HCT116 (cell line): ENCODE measurements around the gene DHFR2. TPM values are rescaled to one million over a fixed set of nuclear protein-coding genes. Genes with fewer than 3 reads are reported as not detected.

Source experiments
- ATAC-seq: fragments of 200-7000 bp; cut with Tn5 transposase; 2 replicates; pipeline ENCODE4 v1.9.1; 2020; ENCODE audit warnings: mild to moderate bottlenecking, moderate library complexity
- BruUV-seq: library from RNA; stranded (reverse); fragments of 400-500 nt; replicated peaks from 2 replicates; lab custom pipeline; 2021; lab: Mats Ljungman, UMichigan
- CTCF ChIA-PET: fragments of 300-600 bp; sonication (Branson Sonifier 250); formaldehyde crosslinking; loops from one replicate; lab custom pipeline; 2021; ENCODE audit warnings: antibody characterized with exemption; lab: Charles Lee
- POLR2A ChIA-PET: fragments of 300-600, 350-600 bp; sonication (Branson Sonifier 250); formaldehyde crosslinking; loops from one replicate; lab custom pipeline; 2021; ENCODE audit warnings: antibody characterized with exemption; lab: Charles Lee
- RAD21 ChIA-PET, 2 experiments: fragments of 300-600 bp; sonication (Branson Sonifier 250); formaldehyde crosslinking; loops; one replicate each; lab custom pipeline; 2023; ENCODE audit warnings: low total read pairs in 2 of 2; ENCODE audit not compliant: uncharacterized antibody in 2 of 2, unreplicated experiment in 2 of 2, low non-redundant PET in 1 of 2; lab: Charles Lee
- DNase-seq: peaks from one replicate; pipeline ENCODE4 v3.0.0-alpha.2; 2010; ENCODE audit warnings: low read depth, low spot score
- H2AFZ ChIP-seq: fragments of 200-600 bp; shearing (Covaris generic), sonication (generic); 2 replicates; pipeline ENCODE4 v1.6.1; 2017; ENCODE audit warnings: low read depth, mixed run types, mixed read lengths, antibody characterized with exemption, low read length; ENCODE audit not compliant: poor library complexity, severe bottlenecking
- H3K27ac ChIP-seq: 2 replicates; pipeline ENCODE4 v1.5.1; 2012; ENCODE audit warnings: low read depth, low read length
- H3K27me3 ChIP-seq: fragments of 200-600 bp; sonication (generic); 2 replicates; pipeline ENCODE4 v1.6.1; 2016; ENCODE audit warnings: mixed run types, low read length, mixed read lengths; ENCODE audit not compliant: insufficient read depth
- H3K36me3 ChIP-seq, 2 experiments: fragments of 200-500 bp in 1 of 2; fragments of 200-600 bp in 1 of 2; sonication (Bioruptor generic) in 1 of 2; sonication (generic) in 1 of 2; 2 replicates each; pipeline versions ENCODE4 v1.5.1 to v1.6.1; 2014 to 2016; ENCODE audit warnings: low read length in 2 of 2, inconsistent platforms in 1 of 2, mixed read lengths in 1 of 2, mixed run types in 1 of 2; ENCODE audit not compliant: insufficient read depth in 2 of 2, control insufficient read depth in 1 of 2
- H3K4me1 ChIP-seq, 2 experiments: fragments of 200-600 bp in 1 of 2; sonication (generic) in 1 of 2; 2 replicates each; pipeline versions ENCODE4 v1.5.1 to v1.6.1; 2012 to 2017; ENCODE audit warnings: low read length in 2 of 2, inconsistent platforms in 1 of 2, mild to moderate bottlenecking in 1 of 2, mixed read lengths in 1 of 2, mixed run types in 1 of 2, moderate library complexity in 1 of 2; ENCODE audit not compliant: insufficient read depth in 2 of 2, control insufficient read depth in 1 of 2
- H3K4me2 ChIP-seq: fragments of 200-600 bp; sonication (generic); 2 replicates; pipeline ENCODE4 v1.6.1; 2017; ENCODE audit warnings: mixed run types, low read length, mixed read lengths
- H3K4me3 ChIP-seq, 2 experiments: fragments of 200-600 bp in 1 of 2; sonication (generic) in 1 of 2; replicated peaks in 1 of 2; 2 replicates each; pipeline ENCODE4 v1.5.1; 2011 to 2016; ENCODE audit warnings: low read length in 2 of 2, control low read depth in 1 of 2, low read depth in 1 of 2, mild to moderate bottlenecking in 1 of 2, mixed read lengths in 1 of 2, mixed run types in 1 of 2
- H3K79me2 ChIP-seq: fragments of 200-600 bp; sonication (generic); 2 replicates; pipeline ENCODE4 v1.6.1; 2017; ENCODE audit warnings: mild to moderate bottlenecking, mixed run types, low read length, moderate library complexity, mixed read lengths; ENCODE audit not compliant: insufficient read depth
- H3K9ac ChIP-seq: fragments of 200-600 bp; sonication (generic); 2 replicates; pipeline ENCODE4 v1.6.1; 2016; ENCODE audit warnings: low read length, mixed read lengths
- H3K9me2 ChIP-seq: fragments of 200-600 bp; sonication (generic), shearing (Covaris generic); 2 replicates; pipeline ENCODE4 v1.6.1; 2017; ENCODE audit warnings: mixed run types, mild to moderate bottlenecking, moderate library complexity; ENCODE audit not compliant: insufficient read depth
- H3K9me3 ChIP-seq, 2 experiments: fragments of 200-500 bp in 1 of 2; fragments of 200-600 bp in 1 of 2; sonication (Bioruptor generic) in 1 of 2; sonication (generic) in 1 of 2; 2 replicates each; pipeline ENCODE4 v1.6.1; 2014 to 2017; ENCODE audit warnings: low read length in 2 of 2, mixed read lengths in 2 of 2, inconsistent platforms in 1 of 2, low read depth in 1 of 2, mild to moderate bottlenecking in 1 of 2, mixed run types in 1 of 2, moderate library complexity in 1 of 2; ENCODE audit not compliant: control insufficient read depth in 1 of 2, insufficient read depth in 1 of 2
- H4K20me1 ChIP-seq: fragments of 200-600 bp; sonication (generic), shearing (Covaris generic); 2 replicates; pipeline ENCODE4 v1.6.1; 2017; ENCODE audit warnings: mixed run types, mild to moderate bottlenecking, moderate library complexity; ENCODE audit not compliant: insufficient read depth
- CTCF ChIP-seq, 3 experiments: fragments of 200-600 bp in 1 of 3; sonication (generic) in 1 of 3; IDR thresholded peaks in 2 of 3; conservative IDR thresholded peaks in 1 of 3; 2 replicates each; pipeline ENCODE4 v1.5.1; 2012 to 2017; ENCODE audit warnings: low read depth in 2 of 3, low read length in 2 of 3, antibody characterized with exemption in 1 of 3, borderline replicate concordance in 1 of 3, control low read depth in 1 of 3, mild to moderate bottlenecking in 1 of 3, mixed read lengths in 1 of 3, mixed run types in 1 of 3, moderate library complexity in 1 of 3; ENCODE audit not compliant: insufficient read depth in 1 of 3
- EGR1 ChIP-seq: IDR thresholded peaks from 2 replicates; pipeline ENCODE4 v1.6.1; 2012; ENCODE audit warnings: low read depth
- ELF1 ChIP-seq: IDR thresholded peaks from 2 replicates; pipeline ENCODE4 v1.6.1; 2012; ENCODE audit warnings: low read depth, borderline replicate concordance
- EZH2phosphoT487 ChIP-seq: fragments of 200-600 bp; IDR thresholded peaks from 2 replicates; pipeline ENCODE4 v1.6.1; 2018; ENCODE audit warnings: antibody characterized with exemption, borderline replicate concordance
- FOSL1 ChIP-seq: IDR thresholded peaks from 2 replicates; pipeline ENCODE4 v1.6.1; 2012; ENCODE audit warnings: low read depth
- JUND ChIP-seq: IDR thresholded peaks from 2 replicates; pipeline ENCODE4 v1.6.1; 2012
- MAX ChIP-seq: IDR thresholded peaks from 2 replicates; pipeline ENCODE4 v1.6.1; 2012
- SIN3A ChIP-seq: IDR thresholded peaks from 2 replicates; pipeline ENCODE4 v1.6.1; 2012; ENCODE audit warnings: low read depth
- SP1 ChIP-seq: IDR thresholded peaks from 2 replicates; pipeline ENCODE4 v1.6.1; 2012; ENCODE audit warnings: low read depth
- SRF ChIP-seq: IDR thresholded peaks from 2 replicates; pipeline ENCODE4 v1.6.1; 2012; ENCODE audit warnings: low read depth
- YY1 ChIP-seq: IDR thresholded peaks from 2 replicates; pipeline ENCODE4 v1.6.1; 2011; ENCODE audit warnings: low read length, low read depth, moderate library complexity, mild to moderate bottlenecking; ENCODE audit not compliant: insufficient replicate concordance; ENCODE audit errors: extremely low read depth
- ZBTB33 ChIP-seq: IDR thresholded peaks from 2 replicates; pipeline ENCODE4 v1.6.1; 2011; ENCODE audit warnings: mild to moderate bottlenecking, low read length, moderate library complexity; ENCODE audit not compliant: insufficient replicate concordance; ENCODE audit errors: extremely low read depth
- ZFX ChIP-seq: fragments of 450-650 bp; IDR thresholded peaks from 2 replicates; pipeline ENCODE4 v1.6.1; 2017
- ZNF274 ChIP-seq: fragments of 200-500 bp; sonication (Bioruptor generic); IDR thresholded peaks from 2 replicates; pipeline ENCODE4 v1.6.1; 2014; ENCODE audit warnings: mild to moderate bottlenecking, low read depth, low read length, inconsistent platforms
- intact Hi-C: fragments of 100-400 bp; cut with micrococcal nuclease; formaldehyde crosslinking; loops from 2 replicates; pipeline ENCODE4 v1.10.0; 2022
- total RNA-seq: library from RNA; stranded (reverse); gene quantifications from one replicate; pipeline ENCODE4 v1.2.1, GENCODE V29; 2021; ENCODE audit not compliant: unreplicated experiment

The DHFR2 gene
- total RNA-seq, 1 experiment from 2014 or later, result 1.8 TPM

GRCh38 chr3:94020293-94020692, 42.4 kb downstream of the DHFR2 start:
- H3K9me2 ChIP-seq, result no peaks in the 10 kb centered on the region
- no peak overlapping the region for H2AFZ ChIP-seq
- no peak overlapping the region for H3K27ac ChIP-seq
- intact Hi-C loops, result no loop called here
- H3K9me3 ChIP-seq, result no peaks in the 10 kb centered on the region
- DNase-seq (no peak), ATAC-seq (no peak)
- no peak overlapping the region for H3K4me3 ChIP-seq
- H3K4me2 ChIP-seq, result no peak overlapping the region
- H3K27me3 ChIP-seq, result no peaks in the 10 kb centered on the region
- no peak overlapping the region for H3K9ac ChIP-seq
- H4K20me1 ChIP-seq, result no peaks in the 10 kb centered on the region
- H3K79me2 ChIP-seq, result no peaks in the 10 kb centered on the region
- no TSS peak for BruUV-seq
- no peaks in the 10 kb centered on the region for H3K4me1 ChIP-seq
- RAD21 ChIA-PET, result no interaction called here
- POLR2A ChIA-PET, result no interaction called here
- H3K36me3 ChIP-seq, result no peaks in the 10 kb centered on the region
- TF ChIP-seq EGR1 (no peak), ZFX (no peak), SP1 (no peak), YY1 (no peak), MAX (no peak), FOSL1 (no peak), JUND (no peak), SIN3A (no peak), ZBTB33 (no peak)
- CTCF ChIA-PET, result interaction anchor here (1.0 kb wide), 1 partner anchor 81 kb away, joined by 3 read pairs; no protein-coding TSS in a partner anchor

GRCh38 chr3:94019659-94020058, 43.1 kb downstream of the DHFR2 start:
- CTCF ChIA-PET, result interaction anchor here (1.0 kb wide), 1 partner anchor 82 kb away, joined by 3 read pairs; no protein-coding TSS in a partner anchor
- no peak overlapping the region for H3K4me3 ChIP-seq
- DNase-seq (no peak), ATAC-seq (no peak)
- H3K27ac ChIP-seq, result no peak overlapping the region
- intact Hi-C loops, result no loop called here
- H4K20me1 ChIP-seq, result no peaks in the 10 kb centered on the region
- no peaks in the 10 kb centered on the region for H3K79me2 ChIP-seq
- 0 out of 2 replicates have a peak, but pooled peaks cover 4% of the 10 kb centered on the region for H3K9me2 ChIP-seq
- H3K36me3 ChIP-seq, result no peaks in the 10 kb centered on the region
- no peaks in the 10 kb centered on the region for H3K4me1 ChIP-seq
- H2AFZ ChIP-seq, result no peak overlapping the region
- H3K4me2 ChIP-seq, result no peak overlapping the region
- H3K9me3 ChIP-seq, result no peaks in the 10 kb centered on the region
- H3K27me3 ChIP-seq, result no peaks in the 10 kb centered on the region
- POLR2A ChIA-PET, result no interaction called here
- RAD21 ChIA-PET, result no interaction called here
- H3K9ac ChIP-seq, result no peak overlapping the region
- BruUV-seq, result no TSS peak
- no peak for TF ChIP-seq SRF
- TF ChIP-seq CTCF (IDR thresholded peaks at IDR 0.05 in 2 of 3, conservative IDR thresholded peaks at IDR 0.05 in 1 of 3; ENCODE audit: borderline replicate concordance in 1 of 3, insufficient read depth in 1 of 3, low read depth in 2 of 3, low read length in 2 of 3), result no peak
- no peak for TF ChIP-seq MAX
- no peak for TF ChIP-seq ELF1
- TF ChIP-seq EZH2phosphoT487, result no peak
- TF ChIP-seq ZBTB33, result no peak
- no peak for TF ChIP-seq ZNF274
- TF ChIP-seq, all 23 proteins: peak for 0
